PC-3 (cell line): ENCODE data around the gene DRAXIN.

ENCODE experiments used
- EZH2 ChIP-seq: fragments of 300-600 bp; sonication (generic); IDR thresholded peaks from one replicate; pipeline ENCODE4 v1.6.1; 2017; ENCODE audit warnings: antibody characterized with exemption, mild to moderate bottlenecking, low read length; ENCODE audit not compliant: unreplicated experiment
- TF ChIP-seq, protein P1 (sequence below): fragments of 300-600 bp; sonication (generic); conservative IDR thresholded peaks from 2 replicates; pipeline ENCODE4 v1.5.1; 2017; ENCODE audit warnings: antibody characterized with exemption, low read depth, mild to moderate bottlenecking, low read length

DNA sequence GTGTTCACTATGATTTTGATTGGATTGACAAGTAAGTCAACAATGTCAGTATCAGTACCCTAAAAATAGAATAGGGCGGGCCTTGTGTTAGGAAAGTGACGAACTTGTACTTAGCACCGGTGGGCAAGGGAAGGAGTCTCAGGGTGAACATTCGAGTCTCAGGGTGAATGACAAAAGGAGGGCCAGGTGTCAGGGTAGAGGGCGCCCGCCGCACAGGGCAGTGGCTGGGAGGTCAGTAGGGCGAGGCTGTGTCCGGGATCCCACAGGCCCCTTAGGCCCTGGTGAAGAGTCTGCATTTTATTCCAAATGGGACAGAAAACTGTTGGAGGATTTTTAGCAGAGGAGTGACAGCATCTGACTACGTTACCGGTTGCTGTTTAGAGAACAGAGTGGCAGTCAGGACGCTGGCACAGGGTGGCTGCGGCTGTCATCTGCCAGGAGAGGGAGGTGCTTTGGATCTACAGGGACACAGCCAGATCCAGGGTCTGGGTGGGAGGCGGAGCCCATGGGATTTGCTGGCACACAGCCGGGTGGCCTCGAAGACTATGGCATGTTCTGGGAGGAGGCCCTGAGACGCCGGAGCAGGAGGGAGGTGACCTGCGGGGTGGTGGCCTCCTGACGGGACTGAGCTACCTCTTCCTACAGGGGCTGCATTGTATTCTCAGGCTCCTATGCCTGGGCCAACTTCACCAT, 55.4 kb downstream of the DRAXIN start:
- TF ChIP-seq, protein P1, sequence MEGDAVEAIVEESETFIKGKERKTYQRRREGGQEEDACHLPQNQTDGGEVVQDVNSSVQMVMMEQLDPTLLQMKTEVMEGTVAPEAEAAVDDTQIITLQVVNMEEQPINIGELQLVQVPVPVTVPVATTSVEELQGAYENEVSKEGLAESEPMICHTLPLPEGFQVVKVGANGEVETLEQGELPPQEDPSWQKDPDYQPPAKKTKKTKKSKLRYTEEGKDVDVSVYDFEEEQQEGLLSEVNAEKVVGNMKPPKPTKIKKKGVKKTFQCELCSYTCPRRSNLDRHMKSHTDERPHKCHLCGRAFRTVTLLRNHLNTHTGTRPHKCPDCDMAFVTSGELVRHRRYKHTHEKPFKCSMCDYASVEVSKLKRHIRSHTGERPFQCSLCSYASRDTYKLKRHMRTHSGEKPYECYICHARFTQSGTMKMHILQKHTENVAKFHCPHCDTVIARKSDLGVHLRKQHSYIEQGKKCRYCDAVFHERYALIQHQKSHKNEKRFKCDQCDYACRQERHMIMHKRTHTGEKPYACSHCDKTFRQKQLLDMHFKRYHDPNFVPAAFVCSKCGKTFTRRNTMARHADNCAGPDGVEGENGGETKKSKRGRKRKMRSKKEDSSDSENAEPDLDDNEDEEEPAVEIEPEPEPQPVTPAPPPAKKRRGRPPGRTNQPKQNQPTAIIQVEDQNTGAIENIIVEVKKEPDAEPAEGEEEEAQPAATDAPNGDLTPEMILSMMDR: no peak
- TF ChIP-seq EZH2: no peak
